Pancreas (tissue), 10 donors: ENCODE data around the gene ZNF599. TPM values are rescaled to one million over a fixed set of nuclear protein-coding genes. Genes with fewer than 3 reads are reported as not detected.

Source experiments
- ATAC-seq, 4 donors: fragments of 200-7000 bp; cut with Tn5 transposase; one replicate each; pipeline versions ENCODE4 v1.8.0 to v1.9.1; 2020; ENCODE audit warnings: mild to moderate bottlenecking in 4 of 4, moderate library complexity in 4 of 4
- DNase-seq, 6 donors: peaks; one replicate each; pipeline ENCODE4 v3.0.0-alpha.2; 2020
- FAIRE-seq: peaks from 2 replicates; lab custom pipeline; 2012; peaks lifted over from hg19 to GRCh38; lab: Jason Lieb, UNC
- H3K27ac ChIP-seq, 4 donors: fragments of 200-600 bp; sonication (generic); 1 replicate in 3 of 4; 2 replicates in 1 of 4; pipeline versions ENCODE4 v1.5.0 to v1.8.0; 2020
- H3K27me3 ChIP-seq, 4 donors: fragments of 200-600 bp; one replicate each; pipeline ENCODE4 v1.8.0; 2021
- H3K36me3 ChIP-seq, 3 donors: fragments of 200-600 bp; sonication (generic) in 1 of 3; one replicate each; pipeline versions ENCODE4 v1.5.0 to v1.8.0; 2020 to 2021
- H3K4me1 ChIP-seq, 3 donors: fragments of 200-600 bp; one replicate each; pipeline ENCODE4 v1.8.0; 2021
- H3K4me3 ChIP-seq, 4 donors: fragments of 200-600 bp; sonication (generic) in 2 of 4; one replicate each; pipeline versions ENCODE4 v1.5.0 to v1.8.0; 2020 to 2021
- H3K9me3 ChIP-seq, 4 donors: fragments of 200-600 bp; one replicate each; pipeline ENCODE4 v1.8.0; 2021
- WGBS, 2 donors: extraction: QIAGEN DNeasy Blood & Tissue Kit; methylation state at CpG; one replicate each; pipeline ENCODE4 v1.1.7; 2013; 5-methylcytosine and 5-hydroxymethylcytosine counted together
- intact Hi-C, 3 donors: fragments of 100-400 bp; cut with DNase I; formaldehyde crosslinking; loops; one replicate each; pipeline versions ENCODE4 v1.11.1 to v1.14.2; 2022
- polyA plus RNA-seq, 2 donors: library from polyadenylated mRNA; stranded (reverse); fragments of 200-250 nt; gene quantifications; one replicate each; pipeline ENCODE4 v1.2.3, GENCODE V29; 2013
- total RNA-seq, 6 donors: library from RNA; stranded (reverse); fragmentation: NEBNext Ultra II Directional in 4 of 6; extraction: Animal tissue kit (Norgen Biotek cat#: 25700) in 4 of 6; gene quantifications; one replicate each; pipeline versions ENCODE4 v1.2.1 to v1.2.4, GENCODE V29; 2021 to 2023
- TF ChIP-seq, protein P1 (sequence below), 4 donors: fragments of 200-600 bp; sonication (generic) in 3 of 4; IDR thresholded peaks; one replicate each; pipeline versions ENCODE4 v1.5.0 to v1.8.0; 2021; ENCODE audit warnings: antibody characterized with exemption in 4 of 4
- donor health status: healthy with polysubstance abuse.
- donor health status: DM: no; HTN: no; CAD: no; lungs with moderate emphysema.
- donor health status: DM: no; HTN: no; CAD: no.
- donor health status: control.
- donor health status: control.
- donor health status: Bipolar disorder and iron deficiency.
- donor health status: DM: yes; HTN: yes; CAD: no.
- donor health status: DM: no; HTN: no; CAD: no.
- donor health status: DM: no; HTN: no; CAD: no.
- donor health status: DM: yes; HTN: yes; CAD: no.

The ZNF599 gene
- total and polyA plus RNA-seq, 8 donors, result 2.2 to 6.8 (median 3.2) TPM

DNA sequence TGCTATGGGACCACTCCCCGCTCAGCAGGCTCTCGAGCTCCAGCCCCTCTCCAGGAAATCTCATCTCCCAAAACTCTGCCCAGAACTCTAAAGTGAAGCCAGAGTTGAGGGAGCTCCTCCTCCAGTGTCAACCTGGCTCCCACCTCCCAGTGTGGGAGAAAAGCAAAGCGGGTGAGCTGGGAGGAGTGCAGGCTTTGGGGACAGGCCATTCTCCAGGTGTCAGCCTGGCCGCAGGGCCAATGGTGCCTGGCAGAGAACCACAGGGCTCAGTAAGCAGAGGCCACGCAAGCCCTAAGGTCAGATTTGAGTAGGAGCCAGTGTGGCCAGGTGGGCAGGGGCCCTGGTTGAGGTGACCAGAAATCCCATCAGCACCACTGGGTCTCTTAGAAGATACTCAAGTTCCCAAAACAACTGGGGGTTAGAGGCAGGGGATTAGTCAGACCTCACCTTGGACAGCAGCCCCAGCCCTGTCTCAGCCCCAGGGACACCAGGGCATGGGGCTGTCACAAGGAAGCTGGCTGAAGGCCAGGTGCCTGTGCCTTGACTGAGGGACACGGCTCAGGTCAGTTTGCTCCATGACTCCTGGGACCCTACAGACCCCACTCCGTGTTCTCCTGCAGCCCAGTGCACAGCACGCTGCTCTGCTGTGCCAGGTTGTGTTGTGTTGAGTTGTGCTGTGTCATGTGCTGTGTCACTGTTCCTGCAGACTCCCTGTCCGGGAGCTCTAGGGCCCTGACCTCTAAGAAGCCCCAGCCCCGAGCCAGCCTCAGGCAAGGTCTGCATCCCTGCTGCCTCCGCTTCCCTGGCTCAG lies 41.8 kb downstream of the ZNF599 start:
- 74 to 82% methylated on average over 11 of the region's 11 CpGs for WGBS, 2 donors
- H3K36me3 ChIP-seq, result no peaks in the 10 kb centered on the region
- ATAC-seq, result no peak
- peaks cover 0 to 13% (median 6%) of the 10 kb centered on the region in 3 donors for H3K4me1 ChIP-seq
- H3K27me3 ChIP-seq, result no peaks in the 10 kb centered on the region
- DNase-seq, result peak; percentile 9 to 78 (median 45)
- H3K9me3 ChIP-seq, result no peaks in the 10 kb centered on the region
- no peak overlapping the region for H3K4me3 ChIP-seq
- no peak overlapping the region for H3K27ac ChIP-seq
- FAIRE-seq, result no peak
- intact Hi-C loops, result no loop called here
- TF ChIP-seq, protein P1, sequence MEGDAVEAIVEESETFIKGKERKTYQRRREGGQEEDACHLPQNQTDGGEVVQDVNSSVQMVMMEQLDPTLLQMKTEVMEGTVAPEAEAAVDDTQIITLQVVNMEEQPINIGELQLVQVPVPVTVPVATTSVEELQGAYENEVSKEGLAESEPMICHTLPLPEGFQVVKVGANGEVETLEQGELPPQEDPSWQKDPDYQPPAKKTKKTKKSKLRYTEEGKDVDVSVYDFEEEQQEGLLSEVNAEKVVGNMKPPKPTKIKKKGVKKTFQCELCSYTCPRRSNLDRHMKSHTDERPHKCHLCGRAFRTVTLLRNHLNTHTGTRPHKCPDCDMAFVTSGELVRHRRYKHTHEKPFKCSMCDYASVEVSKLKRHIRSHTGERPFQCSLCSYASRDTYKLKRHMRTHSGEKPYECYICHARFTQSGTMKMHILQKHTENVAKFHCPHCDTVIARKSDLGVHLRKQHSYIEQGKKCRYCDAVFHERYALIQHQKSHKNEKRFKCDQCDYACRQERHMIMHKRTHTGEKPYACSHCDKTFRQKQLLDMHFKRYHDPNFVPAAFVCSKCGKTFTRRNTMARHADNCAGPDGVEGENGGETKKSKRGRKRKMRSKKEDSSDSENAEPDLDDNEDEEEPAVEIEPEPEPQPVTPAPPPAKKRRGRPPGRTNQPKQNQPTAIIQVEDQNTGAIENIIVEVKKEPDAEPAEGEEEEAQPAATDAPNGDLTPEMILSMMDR (IDR thresholded peaks at IDR 0.05), result no peak

DNA sequence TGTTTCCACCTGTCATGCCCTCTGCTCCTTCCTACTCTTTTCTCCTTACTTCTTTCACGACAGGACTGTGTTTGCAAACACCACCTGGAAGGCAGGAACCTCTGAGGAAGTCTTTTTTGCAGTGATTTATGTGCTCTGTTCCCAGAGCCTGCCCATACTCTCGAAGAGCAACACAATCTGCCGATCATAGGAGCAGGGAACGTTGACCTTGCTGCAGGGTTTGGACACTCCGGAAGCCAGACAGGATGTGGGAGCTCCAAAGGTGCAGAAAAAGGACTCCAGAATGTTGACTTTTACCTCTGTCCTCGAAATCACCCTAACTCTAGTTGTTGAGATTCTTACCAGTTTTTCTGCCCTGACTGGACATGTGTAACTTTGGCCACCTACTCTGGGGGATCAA lies 47.6 kb downstream of the ZNF599 start:
- no peak for ATAC-seq
- Histone ChIP-seq H3K27ac (no peak overlapping the region), H3K36me3 (no peaks in the 10 kb centered on the region), H3K9me3 (no peaks in the 10 kb centered on the region), H3K4me1 (no peaks in the 10 kb centered on the region), H3K4me3 (no peak overlapping the region), H3K27me3 (no peaks in the 10 kb centered on the region)
- DNase-seq, result no peak
- WGBS, 2 donors, result 33 to 39% methylated on average over 6 of the region's 6 CpGs
- TF ChIP-seq, protein P1 (IDR thresholded peaks at IDR 0.05), result no peak
- no peak for FAIRE-seq
- intact Hi-C loops, result no loop called here

DNA sequence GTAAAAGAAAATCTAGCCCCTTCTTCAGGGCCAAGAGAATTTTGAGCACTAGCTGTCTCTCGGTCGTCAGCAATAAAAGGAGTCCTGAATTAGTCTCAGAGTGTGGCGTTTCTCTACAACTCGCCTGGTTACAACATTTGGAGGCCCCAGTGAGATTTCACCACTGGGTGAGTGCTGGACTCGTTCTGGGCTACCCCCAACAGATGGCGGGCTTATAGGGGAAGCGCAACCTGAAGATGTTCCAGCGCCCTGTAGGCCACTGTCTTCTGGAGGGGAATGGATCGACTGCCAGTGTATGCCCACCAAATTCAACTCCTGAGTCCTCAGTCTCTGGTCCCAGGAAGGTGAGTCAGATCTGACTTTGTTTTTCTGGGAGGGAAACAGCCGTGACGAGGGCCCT lies 50.7 kb downstream of the ZNF599 start:
- intact Hi-C loops, result no loop called here
- H3K4me3 ChIP-seq, result no peak overlapping the region

DNA sequence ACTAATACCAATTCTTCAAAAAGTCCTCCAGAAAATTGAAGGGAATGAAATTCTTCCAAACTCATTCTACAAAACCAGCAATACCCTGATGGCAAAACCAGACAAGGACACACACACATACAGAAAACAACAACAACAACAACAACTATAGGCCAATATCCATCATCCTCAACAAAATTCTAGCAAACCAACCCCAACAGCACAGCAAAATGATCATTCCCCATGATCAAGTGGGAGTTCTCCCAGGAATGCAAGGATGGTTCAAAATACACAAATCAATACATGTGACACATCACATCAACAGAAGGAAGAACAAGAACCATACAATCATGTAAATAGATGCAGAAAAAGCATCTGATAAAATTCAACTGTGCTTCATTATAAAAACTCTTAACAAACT lies 57.7 kb downstream of the ZNF599 start:
- intact Hi-C loops, result loop anchor here (10.0 kb wide), 4 partner anchors 71 to 221 kb away; no protein-coding TSS in a partner anchor
- DNase-seq, result no peak
- no peak for FAIRE-seq

More for the DNA sequence above, 50.7 kb downstream of the ZNF599 start:
- Histone ChIP-seq H3K9me3 (no peaks in the 10 kb centered on the region), H3K27me3 (no peaks in the 10 kb centered on the region), H3K27ac (no peak overlapping the region), H3K4me1 (no peaks in the 10 kb centered on the region), H3K36me3 (no peaks in the 10 kb centered on the region)
- no peak for DNase-seq
- 62 to 73% methylated on average over 11 of the region's 11 CpGs for WGBS, 2 donors
- no peak for ATAC-seq
- FAIRE-seq, result no peak
- TF ChIP-seq, protein P1 (IDR thresholded peaks at IDR 0.05), result no peak

More for the DNA sequence above, 57.7 kb downstream of the ZNF599 start:
- Histone ChIP-seq H3K27ac (no peak overlapping the region), H3K36me3 (no peaks in the 10 kb centered on the region), H3K27me3 (no peaks in the 10 kb centered on the region), H3K4me1 (no peaks in the 10 kb centered on the region), H3K4me3 (no peak overlapping the region), H3K9me3 (no peaks in the 10 kb centered on the region)
- TF ChIP-seq, protein P1 (IDR thresholded peaks at IDR 0.05), result no peak
- ATAC-seq, result no peak
